ENCODE data around the gene GPR132. TPM values are rescaled to one million over a fixed set of nuclear protein-coding genes. Genes with fewer than 3 reads are reported as not detected.

The GPR132 gene
- total and polyA plus RNA-seq, 9 of the 15 experiments (the other 6 are each of a cell fraction or from before 2014, with no cell fraction given), result 0.01 to 1.1 (median 0.25) TPM; not detected in 1

GRCh38 chr14:105090493-105091053, 25.3 kb upstream of the GPR132 start (continued):
- TF ChIP-seq ZNF407 (IDR thresholded peaks at IDR 0.05; ENCODE audit: low read depth), result peak; percentile 85
- TF ChIP-seq ZBED1 (IDR thresholded peaks at IDR 0.05), result no peak
- TF ChIP-seq STAG1 (CRISPR knock-in tag; IDR thresholded peaks at IDR 0.05; ENCODE audit: borderline replicate concordance), result peak; percentile 22; the same call in 1 of the 2 replicates
- TF ChIP-seq NFATC3 (IDR thresholded peaks at IDR 0.05), result no peak
- peak; percentile 77 for TF ChIP-seq CTCFL (IDR thresholded peaks at IDR 0.05; ENCODE audit: borderline replicate concordance, insufficient read depth, low read depth, low read length, poor library complexity, severe bottlenecking)
- TF ChIP-seq MYNN (IDR thresholded peaks at IDR 0.05), result no peak
- TF ChIP-seq MYNN (CRISPR knock-in tag; IDR thresholded peaks at IDR 0.05), result no peak
- peak; percentile 10 for TF ChIP-seq ZFP36 (IDR thresholded peaks at IDR 0.05; ENCODE audit: low read depth, low read length, partially characterized antibody)
- peak; percentile 49 to 76 for TF ChIP-seq RAD21 (CRISPR knock-in tag; conservative IDR thresholded peaks at IDR 0.05 in 1 of 2, IDR thresholded peaks at IDR 0.05 in 1 of 2)

Measured in K562 (cell line).